Measurements from ENCODE around the gene BTN1A1. TPM values are rescaled to one million over a fixed set of nuclear protein-coding genes. Genes with fewer than 3 reads are reported as not detected.
A peak's percentile ranks its signal among the peaks of the same experiment; 100 is the strongest.

Gene BTN1A1
- total and polyA plus RNA-seq, 9 of the 15 experiments (the other 6 are each of a cell fraction or from before 2014, with no cell fraction given): 0.01 to 0.15 (median 0.06) TPM; not detected in 4

DNA sequence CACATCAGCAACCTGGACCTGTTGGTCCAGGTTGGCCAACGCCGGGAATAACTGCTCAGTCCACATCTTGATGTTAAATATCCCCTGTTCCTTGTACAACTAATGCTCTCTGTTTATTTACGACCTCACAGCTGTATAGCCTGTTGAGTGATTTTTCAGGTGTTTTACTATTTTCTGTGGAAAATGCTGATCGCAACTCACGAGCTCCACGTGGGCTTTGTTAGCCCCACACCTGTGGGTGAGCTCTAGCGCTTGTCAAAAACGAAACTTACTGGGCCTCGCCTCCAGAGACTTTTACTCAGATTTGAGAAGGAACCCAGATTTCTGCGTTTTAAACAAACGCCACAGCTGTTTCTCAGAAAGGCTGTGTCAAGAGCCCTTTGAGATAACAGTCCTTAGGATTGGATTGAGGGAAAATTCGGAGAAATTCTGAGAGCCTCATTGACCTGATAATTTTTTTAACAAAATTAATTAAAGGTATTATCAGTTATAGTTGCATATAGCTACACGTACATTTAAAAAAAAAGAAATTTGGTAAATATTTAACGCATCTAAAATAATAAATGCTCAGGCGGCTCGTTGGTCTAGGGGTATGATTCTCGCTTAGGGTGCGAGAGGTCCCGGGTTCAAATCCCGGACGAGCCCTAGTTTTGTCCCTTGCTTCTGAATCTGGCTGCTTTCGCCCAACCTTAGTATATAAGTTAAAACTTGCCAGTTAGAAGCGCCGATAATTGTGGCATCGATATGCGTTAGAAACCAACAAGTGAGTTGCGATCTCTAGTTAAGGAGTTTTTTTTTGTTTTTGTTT is 54.8 kb downstream of the BTN1A1 start (continued):
- TF ChIP-seq ZNF143 (CRISPR knock-in tag; IDR thresholded peaks at IDR 0.05): no peak
- TF ChIP-seq HDAC6 (IDR thresholded peaks at IDR 0.05; ENCODE audit: low read depth, low read length): no peak
- no peak; the same call in 1 of the 2 replicates for TF ChIP-seq BACH1 (tag; IDR thresholded peaks at IDR 0.05)
- TF ChIP-seq CREBBP (IDR thresholded peaks at IDR 0.05; ENCODE audit: low read depth, low read length): no peak
- no peak for TF ChIP-seq ZNF408 (CRISPR knock-in tag; IDR thresholded peaks at IDR 0.05; ENCODE audit: low read depth)
- TF ChIP-seq ZFP1 (CRISPR knock-in tag; IDR thresholded peaks at IDR 0.05): no peak
- TF ChIP-seq POLR3G (IDR thresholded peaks at IDR 0.05; ENCODE audit: extremely low read depth, insufficient read length, insufficient replicate concordance): no peak
- TF ChIP-seq, protein P1, sequence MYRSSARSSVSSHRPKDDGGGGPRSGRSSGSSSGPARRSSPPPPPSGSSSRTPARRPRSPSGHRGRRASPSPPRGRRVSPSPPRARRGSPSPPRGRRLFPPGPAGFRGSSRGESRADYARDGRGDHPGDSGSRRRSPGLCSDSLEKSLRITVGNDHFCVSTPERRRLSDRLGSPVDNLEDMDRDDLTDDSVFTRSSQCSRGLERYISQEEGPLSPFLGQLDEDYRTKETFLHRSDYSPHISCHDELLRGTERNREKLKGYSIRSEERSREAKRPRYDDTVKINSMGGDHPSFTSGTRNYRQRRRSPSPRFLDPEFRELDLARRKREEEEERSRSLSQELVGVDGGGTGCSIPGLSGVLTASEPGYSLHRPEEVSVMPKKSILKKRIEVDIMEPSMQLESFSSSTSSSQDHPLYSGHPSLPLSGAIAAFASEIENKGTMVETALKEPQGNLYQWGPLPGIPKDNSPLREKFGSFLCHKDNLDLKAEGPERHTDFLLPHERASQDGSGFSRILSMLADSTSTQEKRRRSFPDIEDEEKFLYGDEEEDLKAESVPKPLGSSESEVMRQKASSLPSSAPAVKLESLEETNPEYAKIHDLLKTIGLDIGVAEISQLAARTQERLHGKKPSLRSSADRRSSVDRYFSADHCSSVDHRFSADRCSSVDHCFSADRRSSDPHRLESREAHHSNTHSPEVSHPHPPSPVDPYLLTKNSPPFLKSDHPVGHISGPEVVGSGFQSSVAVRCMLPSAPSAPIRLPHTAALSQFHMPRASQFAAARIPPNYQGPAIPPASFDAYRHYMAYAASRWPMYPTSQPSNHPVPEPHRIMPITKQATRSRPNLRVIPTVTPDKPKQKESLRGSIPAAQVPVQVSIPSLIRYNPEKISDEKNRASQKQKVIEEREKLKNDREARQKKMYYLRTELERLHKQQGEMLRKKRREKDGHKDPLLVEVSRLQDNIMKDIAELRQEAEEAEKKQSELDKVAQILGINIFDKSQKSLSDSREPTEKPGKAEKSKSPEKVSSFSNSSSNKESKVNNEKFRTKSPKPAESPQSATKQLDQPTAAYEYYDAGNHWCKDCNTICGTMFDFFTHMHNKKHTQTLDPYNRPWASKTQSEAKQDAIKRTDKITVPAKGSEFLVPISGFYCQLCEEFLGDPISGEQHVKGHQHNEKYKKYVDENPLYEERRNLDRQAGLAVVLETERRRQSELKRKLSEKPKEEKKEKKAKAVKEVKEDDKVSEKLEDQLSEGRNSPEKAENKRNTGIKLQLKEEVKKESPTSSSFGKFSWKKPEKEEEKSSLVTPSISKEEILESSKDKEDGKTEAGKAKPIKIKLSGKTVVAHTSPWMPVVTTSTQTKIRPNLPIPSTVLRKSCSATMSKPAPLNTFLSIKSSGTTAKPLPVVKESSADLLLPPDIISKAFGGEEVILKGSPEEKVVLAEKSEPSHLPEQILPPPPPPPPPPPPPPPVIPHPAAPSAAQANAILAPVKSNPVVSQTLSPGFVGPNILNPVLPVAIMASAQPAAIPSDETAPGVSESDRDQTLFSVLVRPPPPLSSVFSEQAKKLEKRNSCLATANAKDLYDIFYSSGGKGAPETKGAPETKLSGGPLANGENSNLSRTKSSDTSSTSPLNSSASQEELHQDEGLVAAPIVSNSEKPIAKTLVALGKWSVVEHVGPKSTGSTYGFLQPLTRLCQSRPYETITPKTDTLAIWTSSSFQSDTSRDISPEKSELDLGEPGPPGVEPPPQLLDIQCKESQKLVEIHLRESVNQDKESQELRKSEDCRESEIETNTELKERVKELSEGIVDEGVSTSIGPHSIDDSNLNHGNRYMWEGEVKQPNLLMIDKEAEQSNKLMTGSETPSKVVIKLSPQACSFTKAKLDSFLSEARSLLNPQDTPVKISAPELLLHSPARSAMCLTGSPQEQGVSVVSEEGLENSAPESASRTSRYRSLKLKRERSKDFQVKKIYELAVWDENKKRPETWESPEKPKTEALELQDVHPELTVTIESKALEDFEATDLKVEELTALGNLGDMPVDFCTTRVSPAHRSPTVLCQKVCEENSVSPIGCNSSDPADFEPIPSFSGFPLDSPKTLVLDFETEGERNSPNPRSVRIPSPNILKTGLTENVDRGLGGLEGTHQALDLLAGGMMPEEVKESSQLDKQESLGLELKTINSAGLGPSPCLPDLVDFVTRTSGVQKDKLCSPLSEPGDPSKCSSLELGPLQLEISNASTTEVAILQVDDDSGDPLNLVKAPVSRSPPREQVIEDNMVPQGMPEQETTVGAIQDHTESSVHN (IDR thresholded peaks at IDR 0.05; ENCODE audit: borderline replicate concordance in 1 of 2, low read depth in 1 of 2): peak in 1 of 2 experiments; percentile 18; a peak in 1 of 4 replicates
- no peak for TF ChIP-seq CBX5 (IDR thresholded peaks at IDR 0.05; ENCODE audit: borderline replicate concordance, low read depth)
- TF ChIP-seq SOX6 (IDR thresholded peaks at IDR 0.05): no peak; the same call in 1 of the 2 replicates
- TF ChIP-seq COPS2 (conservative IDR thresholded peaks at IDR 0.05): no peak
- TF ChIP-seq, protein P2, sequence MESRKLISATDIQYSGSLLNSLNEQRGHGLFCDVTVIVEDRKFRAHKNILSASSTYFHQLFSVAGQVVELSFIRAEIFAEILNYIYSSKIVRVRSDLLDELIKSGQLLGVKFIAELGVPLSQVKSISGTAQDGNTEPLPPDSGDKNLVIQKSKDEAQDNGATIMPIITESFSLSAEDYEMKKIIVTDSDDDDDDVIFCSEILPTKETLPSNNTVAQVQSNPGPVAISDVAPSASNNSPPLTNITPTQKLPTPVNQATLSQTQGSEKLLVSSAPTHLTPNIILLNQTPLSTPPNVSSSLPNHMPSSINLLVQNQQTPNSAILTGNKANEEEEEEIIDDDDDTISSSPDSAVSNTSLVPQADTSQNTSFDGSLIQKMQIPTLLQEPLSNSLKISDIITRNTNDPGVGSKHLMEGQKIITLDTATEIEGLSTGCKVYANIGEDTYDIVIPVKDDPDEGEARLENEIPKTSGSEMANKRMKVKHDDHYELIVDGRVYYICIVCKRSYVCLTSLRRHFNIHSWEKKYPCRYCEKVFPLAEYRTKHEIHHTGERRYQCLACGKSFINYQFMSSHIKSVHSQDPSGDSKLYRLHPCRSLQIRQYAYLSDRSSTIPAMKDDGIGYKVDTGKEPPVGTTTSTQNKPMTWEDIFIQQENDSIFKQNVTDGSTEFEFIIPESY (CRISPR knock-in tag; IDR thresholded peaks at IDR 0.05): no peak
- no peak for TF ChIP-seq ZNF311 (CRISPR knock-in tag; IDR thresholded peaks at IDR 0.05)
- no peak for TF ChIP-seq SIRT6 (IDR thresholded peaks at IDR 0.05; ENCODE audit: low read depth, low read length)
- TF ChIP-seq, protein P3, sequence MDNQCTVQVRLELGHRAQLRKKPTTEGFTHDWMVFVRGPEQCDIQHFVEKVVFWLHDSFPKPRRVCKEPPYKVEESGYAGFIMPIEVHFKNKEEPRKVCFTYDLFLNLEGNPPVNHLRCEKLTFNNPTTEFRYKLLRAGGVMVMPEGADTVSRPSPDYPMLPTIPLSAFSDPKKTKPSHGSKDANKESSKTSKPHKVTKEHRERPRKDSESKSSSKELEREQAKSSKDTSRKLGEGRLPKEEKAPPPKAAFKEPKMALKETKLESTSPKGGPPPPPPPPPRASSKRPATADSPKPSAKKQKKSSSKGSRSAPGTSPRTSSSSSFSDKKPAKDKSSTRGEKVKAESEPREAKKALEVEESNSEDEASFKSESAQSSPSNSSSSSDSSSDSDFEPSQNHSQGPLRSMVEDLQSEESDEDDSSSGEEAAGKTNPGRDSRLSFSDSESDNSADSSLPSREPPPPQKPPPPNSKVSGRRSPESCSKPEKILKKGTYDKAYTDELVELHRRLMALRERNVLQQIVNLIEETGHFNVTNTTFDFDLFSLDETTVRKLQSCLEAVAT (IDR thresholded peaks at IDR 0.05): no peak
- peak; percentile 61 to 90; a peak in 2 of 4 replicates for TF ChIP-seq HDAC1 (IDR thresholded peaks at IDR 0.05)
